ENCODE results near the gene LYRM4. TPM values are rescaled to one million over a fixed set of nuclear protein-coding genes. Genes with fewer than 3 reads are reported as not detected.

Gene LYRM4
- total and polyA plus RNA-seq, 12 donors = 18.3 to 33.0 (median 24.5) TPM

- H3K4me3 ChIP-seq = no peak overlapping the region
- no peak overlapping the region for H3K27ac ChIP-seq
- DNase-seq (no peak), ATAC-seq (no peak)
- H3K27me3 ChIP-seq = no peaks in the 10 kb centered on the region
- WGBS, 2 donors = 98 to 99% methylated on average over 3 of the region's 3 CpGs
- no peak for TF ChIP-seq CTCF (IDR thresholded peaks at IDR 0.05)
- peaks cover 0 to 5% (median 0%) of the 10 kb centered on the region in 9 donors for H3K4me1 ChIP-seq
- H3K9me3 ChIP-seq = no peaks in the 10 kb centered on the region
- intact Hi-C loops (cut with DNase I) = no loop called here
- H3K36me3 ChIP-seq = no peaks in the 10 kb centered on the region
Observed at GRCh38 chr6:5274231-5274630, 13.5 kb upstream of the LYRM4 start.

GRCh38 chr6:5271926-5272325 lies 11.2 kb upstream of the LYRM4 start:
- intact Hi-C loops (cut with DNase I) = no loop called here

GRCh38 chr6:5270093-5270680 lies 9.4 kb upstream of the LYRM4 start:
- WGBS, 2 donors = 62 to 70% methylated on average over 5 of the region's 5 CpGs
- no peak for ATAC-seq

More at GRCh38 chr6:5271926-5272325, 11.2 kb upstream of the LYRM4 start:
- H3K9me3 ChIP-seq = peaks cover 0 to 4% (median 0%) of the 10 kb centered on the region in 11 donors
- 95 to 96% methylated on average over 6 of the region's 6 CpGs for WGBS, 2 donors
- no peak for TF ChIP-seq CTCF (IDR thresholded peaks at IDR 0.05)
- H3K4me1 ChIP-seq = peaks cover 0 to 5% (median 0%) of the 10 kb centered on the region in 9 donors
- ATAC-seq (no peak), DNase-seq (no peak)
- no peaks in the 10 kb centered on the region for H3K27me3 ChIP-seq
- peaks cover 0 to 5% (median 0%) of the 10 kb centered on the region in 9 donors for H3K36me3 ChIP-seq
- H3K27ac ChIP-seq = no peak overlapping the region
- H3K4me3 ChIP-seq = no peak overlapping the region

GRCh38 chr6:5266423-5266822 lies 5.7 kb upstream of the LYRM4 start:
- Histone ChIP-seq H3K36me3 (peaks cover 0 to 5% (median 0%) of the 10 kb centered on the region in 9 donors), H3K9me3 (peaks cover 0 to 4% (median 0%) of the 10 kb centered on the region in 11 donors), H3K27ac (no peak overlapping the region), H3K4me1 (peaks cover 0 to 16% (median 12%) of the 10 kb centered on the region in 9 donors), H3K4me3 (no peak overlapping the region), H3K27me3 (no peaks in the 10 kb centered on the region)
- no peak for ATAC-seq
- no peak for TF ChIP-seq CTCF (IDR thresholded peaks at IDR 0.05)
- no peak for DNase-seq
- 95 to 98% methylated on average over 2 of the region's 2 CpGs for WGBS, 2 donors
- intact Hi-C loops (cut with DNase I) = loop anchor here in 5 of 10 donors (10.0 kb wide), 3 partner anchors 118 to 128 kb away; no protein-coding TSS in a partner anchor

More at GRCh38 chr6:5270093-5270680, 9.4 kb upstream of the LYRM4 start:
- Histone ChIP-seq H3K27me3 (no peaks in the 10 kb centered on the region), H3K4me3 (no peak overlapping the region), H3K36me3 (peaks cover 0 to 5% (median 0%) of the 10 kb centered on the region in 9 donors), H3K9me3 (peaks cover 0 to 4% (median 0%) of the 10 kb centered on the region in 11 donors), H3K27ac (no peak overlapping the region), H3K4me1 (peaks cover 0 to 5% (median 0%) of the 10 kb centered on the region in 9 donors)
- no peak for DNase-seq
- intact Hi-C loops (cut with DNase I) = no loop called here
- no peak for TF ChIP-seq CTCF (IDR thresholded peaks at IDR 0.05)

All from heart right ventricle (tissue), 16 donors.